Measurements from ENCODE around the gene EIF4H.
"Not testable (repeated sequence)": the region's sequence is repeated elsewhere in the genome, so short reads cannot be mapped to it uniquely, and the experiment has no call there.

The EIF4H gene

GRCh38 chr7:74202841-74203556 is 28.8 kb downstream of the EIF4H start:
- DNase-seq = no peak

- no peak for DNase-seq
Observed at GRCh38 chr7:74203956-74204618, 29.9 kb downstream of the EIF4H start.

DNA sequence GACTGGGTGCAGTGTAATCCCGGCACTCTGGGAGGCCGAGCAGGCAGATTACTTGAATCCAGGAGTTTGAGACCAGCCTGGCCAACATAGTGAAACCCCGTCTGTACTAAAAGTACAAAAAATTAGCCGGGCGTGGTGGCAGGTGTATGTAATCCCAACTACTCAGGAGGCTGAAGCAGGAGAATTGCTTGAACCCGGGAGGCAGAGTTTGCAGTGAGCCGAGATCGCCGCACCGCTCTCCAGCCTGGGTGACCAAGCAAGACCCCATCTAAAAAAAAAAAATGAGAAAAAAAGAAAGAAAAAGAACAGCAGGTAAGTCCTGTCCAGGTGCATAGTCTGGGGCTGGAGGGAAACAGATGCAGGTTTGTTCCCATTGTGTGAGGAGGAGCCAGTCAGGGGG is 31.9 kb downstream of the EIF4H start:
- not testable (repeated sequence) for DNase-seq

GRCh38 chr7:74206589-74207120 is 32.5 kb downstream of the EIF4H start:
- DNase-seq = peak in 1 of 2 experiments; percentile 37

GRCh38 chr7:74207586-74207985 is 33.4 kb downstream of the EIF4H start:
- DNase-seq = no peak

DNA sequence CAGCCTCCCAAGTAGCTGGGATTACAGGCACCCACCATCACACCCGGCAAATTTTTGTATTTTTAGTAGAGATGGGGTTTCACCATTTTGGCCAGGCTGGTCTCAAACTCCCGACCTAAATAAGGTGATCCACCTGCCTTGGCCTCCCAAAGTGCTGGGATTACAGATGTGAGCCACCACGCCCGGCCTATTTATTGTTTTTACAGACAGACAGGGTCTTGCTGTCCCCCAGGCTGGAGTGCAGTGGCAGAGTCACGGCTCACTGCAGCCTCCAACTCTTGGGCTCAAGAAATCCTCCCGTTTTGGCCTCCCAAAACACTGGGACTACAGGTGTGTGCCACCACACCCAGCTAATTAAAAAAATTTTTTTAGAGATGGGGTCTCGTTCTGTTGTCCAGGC is 34.1 kb downstream of the EIF4H start:
- not testable (repeated sequence) for DNase-seq

DNA sequence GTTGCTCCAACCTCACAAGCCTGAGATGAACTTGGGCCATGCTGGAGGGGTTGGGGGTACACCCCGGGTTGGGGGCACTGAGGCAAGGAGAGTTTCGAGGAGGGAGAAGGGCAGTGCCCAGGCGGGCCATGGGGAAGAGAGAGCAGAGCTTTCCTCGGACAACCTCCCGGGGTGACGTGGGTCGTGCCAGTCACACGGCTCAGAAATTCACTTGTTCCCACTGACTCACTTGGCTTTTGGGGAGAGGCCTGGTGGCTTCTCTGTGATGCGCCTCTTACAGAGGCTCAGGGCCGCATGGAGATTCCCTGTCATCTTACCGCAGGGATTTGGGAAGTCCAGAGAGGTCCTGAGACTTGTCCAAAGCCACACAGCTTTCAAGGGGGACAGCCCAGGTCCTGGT is 38.5 kb downstream of the EIF4H start:
- no peak for DNase-seq

- no peak for DNase-seq
Observed at GRCh38 chr7:74214816-74215630, 40.9 kb downstream of the EIF4H start.

DNA sequence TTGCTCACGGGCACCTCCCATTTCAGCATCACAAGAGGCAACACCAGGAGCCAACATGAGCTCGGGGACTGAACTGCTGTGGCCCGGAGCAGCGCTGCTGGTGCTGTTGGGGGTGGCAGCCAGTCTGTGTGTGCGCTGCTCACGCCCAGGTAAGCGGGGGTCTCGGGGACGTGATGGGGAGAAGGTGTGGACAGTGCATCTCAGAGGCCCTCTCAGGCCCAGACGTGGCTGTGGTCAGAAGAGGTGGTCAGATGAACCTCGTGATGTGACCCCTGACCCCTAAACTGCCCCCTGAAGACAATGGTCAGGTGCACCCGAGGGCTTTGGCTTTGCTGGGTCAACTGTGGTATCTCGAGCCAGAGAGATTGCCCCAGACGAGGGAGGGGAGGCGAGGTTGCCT is 41.8 kb downstream of the EIF4H start:
- DNase-seq = no peak

DNA sequence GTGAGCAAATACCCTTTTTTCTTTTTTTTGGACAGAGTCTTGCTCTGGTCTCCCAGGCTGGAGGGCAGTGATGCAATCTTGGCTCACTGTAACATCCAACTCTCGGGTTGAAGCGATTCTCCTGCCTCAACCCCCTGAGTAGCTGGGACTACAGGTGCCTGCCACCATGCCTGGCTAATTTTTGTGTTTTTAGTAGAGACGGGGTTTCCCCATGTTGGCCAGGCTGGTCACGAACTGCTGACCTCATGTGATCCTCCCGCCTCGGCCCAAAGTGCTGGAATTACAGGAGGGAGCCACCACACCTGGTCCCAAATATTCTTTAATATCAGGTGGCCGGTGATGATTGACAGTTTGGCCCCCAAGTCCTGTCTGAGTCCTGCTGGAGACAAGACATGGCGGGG is 42.2 kb downstream of the EIF4H start:
- no peak for DNase-seq

DNA sequence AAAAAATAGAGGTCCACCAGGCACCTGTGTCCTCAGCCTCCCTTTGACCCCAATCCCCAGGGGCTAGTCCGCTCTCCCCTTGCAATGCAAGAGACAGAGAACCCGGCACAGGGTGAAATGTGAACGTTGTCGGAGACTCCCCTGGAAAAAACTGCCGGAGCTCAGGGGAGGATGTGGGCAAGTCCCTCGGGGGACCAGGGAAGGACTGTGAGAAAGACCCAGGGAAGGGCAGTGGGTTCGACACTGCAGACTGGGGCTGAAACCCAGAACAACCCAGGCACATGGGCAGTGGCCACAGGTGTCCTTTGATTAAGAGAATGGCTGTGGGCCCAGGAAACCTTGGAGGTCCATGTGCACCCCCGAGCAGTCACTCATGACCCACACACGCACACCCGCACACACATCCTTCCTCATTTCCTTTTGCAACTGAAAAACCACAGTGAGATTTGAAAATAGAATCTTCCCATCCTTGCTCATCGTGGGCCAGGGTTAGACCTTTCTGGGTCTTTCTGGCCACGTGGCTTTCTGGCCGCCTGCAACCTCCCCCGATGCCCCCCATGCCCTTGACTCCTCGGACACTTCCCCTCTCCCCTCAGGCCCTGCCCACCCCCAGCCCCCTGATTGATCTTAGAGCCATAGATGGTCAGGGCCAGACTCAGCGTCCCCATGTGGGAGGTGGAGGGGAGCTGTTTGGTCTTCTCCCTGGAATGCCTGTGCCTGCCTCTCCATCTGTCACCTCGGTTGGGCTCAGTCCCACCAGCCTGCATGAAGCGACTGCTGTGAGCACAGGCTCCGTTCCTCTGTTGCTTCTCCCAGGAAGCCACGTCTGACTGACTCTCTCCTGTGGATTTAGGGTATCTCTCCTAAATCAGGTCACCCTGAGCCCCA is 43.5 kb downstream of the EIF4H start:
- no peak for DNase-seq

GRCh38 chr7:74218343-74218698 is 44.2 kb downstream of the EIF4H start:
- no peak for DNase-seq

DNA sequence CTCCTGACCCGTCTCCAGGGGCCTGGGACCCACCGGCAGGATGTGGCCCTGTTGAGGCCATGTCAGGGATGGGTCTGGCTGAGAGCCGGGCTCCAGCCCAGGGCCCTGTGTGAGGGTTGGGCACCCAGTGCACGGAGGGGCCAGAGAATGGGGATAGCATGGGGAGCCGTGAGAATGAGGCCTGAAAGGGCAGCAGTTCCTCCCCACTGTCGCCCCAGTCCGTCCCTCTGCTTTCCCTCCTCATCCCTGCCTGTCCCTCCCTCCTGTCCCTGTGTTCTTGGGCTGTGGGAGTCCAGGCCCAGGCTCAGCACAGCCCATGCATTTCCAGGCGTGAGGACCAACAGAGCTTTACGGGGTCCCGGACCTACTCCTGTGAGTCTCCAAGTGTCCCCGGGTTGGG is 45.3 kb downstream of the EIF4H start:
- no peak for DNase-seq

DNA sequence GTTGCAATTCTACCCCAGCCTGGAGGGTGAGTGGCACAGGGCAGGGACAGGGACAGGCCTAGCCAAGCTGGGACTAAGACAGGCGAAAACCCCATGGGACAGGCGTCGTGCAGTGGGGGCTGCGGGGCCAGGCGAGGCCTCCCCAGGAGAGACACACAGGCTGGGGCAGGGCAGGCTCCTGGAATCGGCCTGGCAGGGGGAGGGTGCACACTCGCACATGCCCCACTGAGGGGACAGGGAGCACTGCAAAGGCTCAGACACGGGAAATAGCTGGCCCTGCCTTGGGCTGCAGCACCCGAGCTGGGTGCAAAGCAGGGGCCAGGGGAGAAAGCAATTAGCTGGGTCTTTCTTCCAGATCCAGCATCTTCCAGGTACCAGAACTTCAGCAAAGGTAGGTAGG is 46.1 kb downstream of the EIF4H start:
- DNase-seq = no peak

- no peak for DNase-seq
Observed at GRCh38 chr7:74221713-74222112, 47.6 kb downstream of the EIF4H start.

- DNase-seq = no peak
Observed at GRCh38 chr7:74222851-74223710, 48.9 kb downstream of the EIF4H start.

- no peak for DNase-seq
Observed at GRCh38 chr7:74223711-74224510, 49.8 kb downstream of the EIF4H start.

DNA sequence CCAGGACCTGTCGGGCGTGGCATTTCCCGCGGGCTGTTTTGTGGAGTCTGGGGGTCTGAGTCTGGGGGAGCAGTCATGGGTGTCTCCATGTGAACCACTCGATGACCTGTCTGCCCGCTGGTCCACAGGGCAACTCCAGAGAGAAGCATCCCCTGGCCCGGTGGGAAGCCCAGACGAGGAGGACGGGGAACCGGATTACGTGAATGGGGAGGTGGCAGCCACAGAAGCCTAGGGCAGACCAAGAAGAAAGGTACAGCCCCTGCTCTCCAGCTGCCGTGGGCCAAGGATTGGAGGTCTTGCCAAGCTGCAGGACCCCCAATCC is 50.3 kb downstream of the EIF4H start:
- no peak for DNase-seq

- not testable (repeated sequence) for DNase-seq
Observed at GRCh38 chr7:74224907-74225306, 50.8 kb downstream of the EIF4H start.

DNA sequence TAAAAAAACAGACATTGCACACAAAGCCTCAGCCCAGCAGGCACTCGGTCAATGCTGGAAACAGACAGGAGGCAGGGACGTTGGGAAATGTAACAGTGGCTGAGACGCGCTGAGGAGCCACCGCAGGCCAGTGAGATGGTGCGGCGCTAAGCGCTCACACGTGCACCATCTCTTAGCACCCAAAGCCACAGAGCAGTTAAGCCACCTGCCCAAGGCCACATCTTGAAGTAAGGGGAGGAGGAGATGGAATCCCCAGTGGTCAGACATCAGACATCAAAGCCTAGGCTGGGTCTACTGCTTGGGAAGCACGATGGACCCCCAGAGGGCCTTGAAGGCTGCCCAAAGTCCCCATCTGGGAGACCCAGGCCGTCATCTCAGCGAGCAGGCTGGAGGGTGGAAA is 51.2 kb downstream of the EIF4H start:
- no peak for DNase-seq

GRCh38 chr7:74226633-74227032 is 52.5 kb downstream of the EIF4H start:
- DNase-seq = no peak
